HFFc6 (cell line): ENCODE data around the gene C20orf96. TPM values are rescaled to one million over a fixed set of nuclear protein-coding genes. Genes with fewer than 3 reads are reported as not detected.
"Not testable (repeated sequence)": the region's sequence is repeated elsewhere in the genome, so short reads cannot be mapped to it uniquely, and the experiment has no call there.

Experiments used
- DNase-seq: peaks from one replicate; pipeline ENCODE4 v3.0.0-alpha.2; 2018
- H3K27ac Mint-ChIP-seq: 2 replicates; pipeline ENCODE4 v1.8.0; 2020; ENCODE audit warnings: mild to moderate bottlenecking, mixed read lengths
- H3K27me3 Mint-ChIP-seq: 2 replicates; pipeline ENCODE4 v1.8.0; 2021; ENCODE audit warnings: mild to moderate bottlenecking, moderate library complexity, mixed read lengths; ENCODE audit not compliant: insufficient read depth
- H3K36me3 Mint-ChIP-seq: 2 replicates; pipeline ENCODE4 v1.8.0; 2021; ENCODE audit warnings: low read depth, mixed read lengths
- H3K4me1 Mint-ChIP-seq: 2 replicates; pipeline ENCODE4 v1.8.0; 2020; ENCODE audit warnings: low read depth, mixed read lengths
- H3K4me3 Mint-ChIP-seq: 2 replicates; pipeline ENCODE4 v1.8.0; 2020; ENCODE audit warnings: mild to moderate bottlenecking, moderate library complexity, mixed read lengths
- H3K9me3 Mint-ChIP-seq: 2 replicates; pipeline ENCODE4 v1.8.0; 2020; ENCODE audit warnings: mild to moderate bottlenecking, mixed read lengths
- CTCF ChIP-seq: fragments of 200-600 bp; sonication (generic); IDR thresholded peaks from 2 replicates; pipeline ENCODE4 v1.5.0; 2021; ENCODE audit warnings: antibody characterized with exemption, mild to moderate bottlenecking
- long read RNA-seq: library from polyadenylated mRNA; unstranded; transcript quantifications from one replicate; pipeline ENCODE4 v2.0.0, GENCODE V29; 2019
- total RNA-seq, 6 experiments: library from RNA; stranded (reverse); fragmentation: NEBNext Ultra II Directional; extraction: Animal tissue kit (Norgen Biotek cat#: 25700); gene quantifications; 2 replicates in 1 of 6; 3 replicates in 5 of 6; pipeline ENCODE4 v1.2.3, GENCODE V29; 2021

C20orf96 gene
- 1 to 10 TPM; 2.9 to 3.5 (median 3.2) TPM for total RNA-seq
- long read RNA-seq, partial matches to known transcripts: 1 of 2 reads
- long read RNA-seq, other reads (novel, unspliced or antisense): 0 of 2 reads

DNA sequence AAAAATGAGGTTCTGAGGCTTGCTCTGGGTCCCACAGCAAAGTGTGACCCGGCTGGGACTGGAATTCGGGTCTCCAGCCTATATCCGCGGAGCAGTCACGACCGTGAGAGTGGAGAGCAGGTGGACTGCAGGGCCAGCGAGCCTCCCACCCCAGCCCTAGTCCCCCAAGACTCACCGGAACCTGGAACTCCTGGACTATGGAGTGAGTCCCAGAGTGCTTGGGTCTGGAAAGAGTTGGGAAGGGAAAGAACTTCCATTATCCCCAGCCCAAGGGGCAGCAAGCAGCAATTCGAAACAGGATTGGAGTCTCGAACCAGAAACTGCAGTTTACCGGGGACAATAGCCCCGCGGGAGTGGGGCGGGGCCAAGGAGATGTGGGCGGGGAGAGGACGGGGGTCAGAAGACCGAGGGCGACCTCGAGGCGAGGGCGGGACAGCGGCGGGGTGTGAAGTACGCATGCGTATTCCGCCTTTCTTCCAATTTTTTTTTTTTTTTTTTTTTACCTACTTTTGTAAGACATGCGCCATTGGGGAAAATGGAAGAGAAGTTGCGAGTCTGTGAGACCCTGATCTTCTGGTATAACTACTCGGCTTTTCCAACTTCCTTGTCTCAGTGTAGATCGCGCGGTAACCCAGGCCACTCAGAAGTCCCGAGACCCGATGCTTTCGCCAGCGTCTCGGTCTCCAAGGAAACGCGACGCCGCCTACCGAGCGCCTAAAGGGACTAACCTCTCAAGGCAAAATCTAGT, at the start of gene C20orf96:
Gene C20orf96, minus strand, starts transcription at position 667 of the 748 bp plus-strand sequence. Its CDS starts 140 bp downstream, at position 527.
- H3K36me3 Mint-ChIP-seq: peaks cover 5% of the 10 kb centered on the region; the same call in 1 of the 2 replicates
- DNase-seq: peak; percentile 87

DNA sequence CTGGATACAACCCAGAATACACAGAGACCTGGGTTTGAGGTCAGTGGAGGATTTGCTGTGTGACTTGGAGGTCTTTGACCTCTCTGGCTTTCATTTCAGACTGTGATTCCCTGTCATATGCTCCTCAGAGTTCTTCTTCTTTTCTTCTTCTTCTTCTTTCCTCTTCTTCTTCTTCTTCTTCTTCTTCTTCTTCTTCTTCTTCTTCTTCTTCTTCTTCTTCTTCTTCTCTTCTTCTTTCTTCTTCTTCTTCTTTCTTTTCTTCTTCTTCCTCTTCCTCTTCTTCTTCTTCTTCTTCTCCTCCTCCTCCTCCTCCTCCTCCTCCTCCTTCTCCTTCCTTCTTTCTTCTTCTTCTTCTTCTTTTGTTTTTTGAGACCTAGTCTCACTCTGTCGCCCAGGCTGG, 45.5 kb upstream of the C20orf96 start:
- H3K36me3 Mint-ChIP-seq, H3K4me3 Mint-ChIP-seq, H3K4me1 Mint-ChIP-seq, DNase-seq, H3K27ac Mint-ChIP-seq, H3K27me3 Mint-ChIP-seq, H3K9me3 Mint-ChIP-seq: not testable (repeated sequence)

More for the DNA sequence above, at the start of gene C20orf96:
- no peaks in the 10 kb centered on the region for H3K9me3 Mint-ChIP-seq
- no peak within 1 kb of the TSS for H3K27ac Mint-ChIP-seq
- no peak within 1 kb of the TSS for H3K4me3 Mint-ChIP-seq
- peaks cover 10% of the 10 kb centered on the region for H3K4me1 Mint-ChIP-seq
- peak; percentile 65 for TF ChIP-seq CTCF
- peaks cover 2% of the 10 kb centered on the region; the same call in 1 of the 2 replicates for H3K27me3 Mint-ChIP-seq

DNA sequence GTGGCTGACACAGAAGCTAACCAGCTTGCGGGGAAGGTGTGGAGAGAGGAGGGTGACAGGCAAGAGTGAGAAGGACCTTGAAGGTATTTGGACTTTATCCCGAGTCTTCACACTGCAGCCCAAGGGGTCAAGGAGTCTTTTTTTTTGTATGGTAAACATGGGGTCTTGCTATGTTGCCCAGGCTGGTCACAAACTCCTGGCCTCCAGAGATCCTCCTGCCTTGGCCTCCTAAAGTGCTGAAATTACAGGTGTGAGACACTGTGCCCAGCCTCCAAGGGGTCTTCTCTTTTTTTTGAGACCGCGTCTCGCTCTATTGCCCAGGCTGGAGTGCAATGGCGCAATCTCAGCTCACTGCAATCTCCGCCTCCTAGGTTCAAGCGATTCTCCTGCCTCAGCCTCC, 44.0 kb upstream of the C20orf96 start:
- peaks cover 14% of the 10 kb centered on the region for H3K4me1 Mint-ChIP-seq
- H3K27me3 Mint-ChIP-seq: peaks cover 2% of the 10 kb centered on the region; the same call in 1 of the 2 replicates
- H3K4me3 Mint-ChIP-seq: no peak overlapping the region
- no peaks in the 10 kb centered on the region for H3K36me3 Mint-ChIP-seq
- no peak for DNase-seq
- H3K9me3 Mint-ChIP-seq: no peaks in the 10 kb centered on the region
- TF ChIP-seq CTCF: no peak
- H3K27ac Mint-ChIP-seq: no peak overlapping the region

DNA sequence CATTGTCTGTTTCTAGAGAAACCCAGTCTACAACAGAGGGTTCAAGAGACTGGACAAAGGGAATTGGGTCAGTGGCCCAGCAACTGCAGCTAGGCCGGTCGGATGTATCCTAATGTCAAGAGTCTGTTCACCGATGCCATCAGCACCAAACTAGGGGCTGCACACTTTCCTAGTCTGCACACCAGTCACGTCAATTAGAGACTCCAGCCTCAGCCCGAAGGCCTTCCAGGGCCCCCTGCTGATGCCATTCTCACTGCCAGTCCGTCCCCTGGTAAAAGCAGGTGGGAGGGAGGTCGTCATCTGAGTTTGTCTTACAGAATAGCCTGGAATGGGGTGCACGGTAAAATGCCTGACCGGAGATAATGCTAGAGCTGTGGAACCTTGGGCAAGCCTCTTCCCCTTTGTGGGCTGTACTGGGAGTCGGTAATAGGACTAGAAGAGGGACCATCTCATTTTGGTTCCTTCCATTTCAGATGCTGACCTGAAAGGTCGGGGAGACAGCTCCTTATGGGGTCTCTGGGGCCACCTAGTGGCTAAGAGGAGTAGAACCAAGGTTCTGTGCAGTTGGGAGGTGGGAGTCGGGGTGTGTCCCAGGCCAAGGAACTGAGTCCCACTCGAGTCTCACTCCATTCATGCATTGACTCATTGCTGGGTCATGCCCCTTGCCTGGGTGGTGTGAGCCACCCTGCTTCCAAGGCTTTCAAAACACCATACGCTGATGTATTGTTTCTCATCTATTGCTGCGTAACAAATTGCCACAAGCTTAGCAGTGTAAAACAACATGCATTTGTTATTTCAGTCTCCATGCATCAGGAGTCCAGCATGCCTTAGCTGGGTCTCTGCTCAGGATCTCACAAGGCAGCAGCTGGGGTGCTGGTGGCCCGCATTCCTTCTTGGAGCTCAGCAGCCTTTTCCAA, 39.9 kb upstream of the C20orf96 start:
- peak; percentile 95 for TF ChIP-seq CTCF
- H3K27me3 Mint-ChIP-seq: peaks cover 5% of the 10 kb centered on the region

GRCh38 chr20:329851-330232, 39.3 kb upstream of the C20orf96 start:
- H3K4me3 Mint-ChIP-seq: no peak overlapping the region
- peak overlapping the region; percentile 65 for H3K27ac Mint-ChIP-seq
- no peaks in the 10 kb centered on the region for H3K9me3 Mint-ChIP-seq
- H3K4me1 Mint-ChIP-seq: peaks cover 34% of the 10 kb centered on the region
- peaks cover 6% of the 10 kb centered on the region for H3K27me3 Mint-ChIP-seq
- H3K36me3 Mint-ChIP-seq: peaks cover 15% of the 10 kb centered on the region
- DNase-seq: no peak
- no peak for TF ChIP-seq CTCF

More for the DNA sequence above, 39.9 kb upstream of the C20orf96 start:
- peak overlapping the region; percentile 65 for H3K27ac Mint-ChIP-seq
- peaks cover 34% of the 10 kb centered on the region for H3K4me1 Mint-ChIP-seq
- peak overlapping the region; percentile 5; the same call in 1 of the 2 replicates for H3K4me3 Mint-ChIP-seq
- DNase-seq: peak; percentile 61
- no peaks in the 10 kb centered on the region for H3K9me3 Mint-ChIP-seq
- H3K36me3 Mint-ChIP-seq: peaks cover 15% of the 10 kb centered on the region
